ENCODE data around the gene OCA2.

- TF ChIP-seq, protein P1, sequence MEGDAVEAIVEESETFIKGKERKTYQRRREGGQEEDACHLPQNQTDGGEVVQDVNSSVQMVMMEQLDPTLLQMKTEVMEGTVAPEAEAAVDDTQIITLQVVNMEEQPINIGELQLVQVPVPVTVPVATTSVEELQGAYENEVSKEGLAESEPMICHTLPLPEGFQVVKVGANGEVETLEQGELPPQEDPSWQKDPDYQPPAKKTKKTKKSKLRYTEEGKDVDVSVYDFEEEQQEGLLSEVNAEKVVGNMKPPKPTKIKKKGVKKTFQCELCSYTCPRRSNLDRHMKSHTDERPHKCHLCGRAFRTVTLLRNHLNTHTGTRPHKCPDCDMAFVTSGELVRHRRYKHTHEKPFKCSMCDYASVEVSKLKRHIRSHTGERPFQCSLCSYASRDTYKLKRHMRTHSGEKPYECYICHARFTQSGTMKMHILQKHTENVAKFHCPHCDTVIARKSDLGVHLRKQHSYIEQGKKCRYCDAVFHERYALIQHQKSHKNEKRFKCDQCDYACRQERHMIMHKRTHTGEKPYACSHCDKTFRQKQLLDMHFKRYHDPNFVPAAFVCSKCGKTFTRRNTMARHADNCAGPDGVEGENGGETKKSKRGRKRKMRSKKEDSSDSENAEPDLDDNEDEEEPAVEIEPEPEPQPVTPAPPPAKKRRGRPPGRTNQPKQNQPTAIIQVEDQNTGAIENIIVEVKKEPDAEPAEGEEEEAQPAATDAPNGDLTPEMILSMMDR (IDR thresholded peaks at IDR 0.05), result no peak
- no peak for TF ChIP-seq POLR2A (IDR thresholded peaks at IDR 0.05)
Observed at GRCh38 chr15:28014623-28015200, 84.4 kb downstream of the OCA2 start.
